ENCODE measurements around the gene PANK4. TPM values are rescaled to one million over a fixed set of nuclear protein-coding genes. Genes with fewer than 3 reads are reported as not detected.

The PANK4 gene
- total and polyA plus RNA-seq, 9 of the 15 experiments (the other 6 are each of a cell fraction or from before 2014, with no cell fraction given) = 0.93 to 55.6 (median 31.5) TPM

DNA sequence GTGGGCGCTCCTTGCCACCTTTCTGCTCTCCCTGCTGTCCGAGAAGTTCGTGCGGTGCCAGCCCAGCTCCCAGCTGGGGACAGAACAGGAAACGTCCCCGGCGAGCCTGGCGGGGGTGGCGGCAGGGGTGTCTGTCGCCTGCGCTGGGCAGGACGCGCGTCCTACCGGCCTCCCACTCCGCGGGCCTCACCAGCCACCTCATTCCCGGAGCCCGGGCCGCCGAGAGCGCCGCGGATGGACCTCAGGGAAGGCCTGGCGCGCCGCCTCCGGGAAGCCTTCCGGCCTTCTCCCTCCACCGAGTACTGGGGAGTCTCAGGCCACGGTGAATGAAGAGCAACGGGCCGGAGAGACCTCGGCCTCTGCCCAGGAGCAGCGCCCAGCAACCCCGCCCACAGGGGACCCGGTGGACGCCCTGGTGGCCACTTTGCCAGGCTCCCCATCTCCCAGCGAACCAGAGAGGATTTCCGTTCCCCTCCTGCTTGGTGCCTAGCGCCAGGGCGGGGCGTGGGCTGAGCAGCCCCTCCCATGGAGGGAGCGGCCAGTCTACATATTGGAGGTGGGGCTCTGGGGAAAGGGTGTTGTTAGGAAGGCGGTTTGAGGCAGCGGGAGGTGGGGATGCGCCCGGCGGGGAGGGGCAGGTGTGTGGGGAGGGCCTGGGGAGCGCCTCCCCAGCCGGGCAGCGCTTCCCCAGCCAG lies 20.3 kb upstream of the PANK4 start (continued):
- peak; percentile 91 to 93 for TF ChIP-seq MAZ (CRISPR knock-in tag; conservative IDR thresholded peaks at IDR 0.05 in 1 of 2, IDR thresholded peaks at IDR 0.05 in 1 of 2)
- TF ChIP-seq POLR2A (conservative IDR thresholded peaks at IDR 0.05) = 0 out of 2 replicates have a peak, but pooled peaks have one; percentile 66
- no peak for TF ChIP-seq SIX5 (IDR thresholded peaks at IDR 0.05; ENCODE audit: borderline replicate concordance in 1 of 2, insufficient read depth in 1 of 2, low read depth in 1 of 2, low read length in 2 of 2)
- no peak for TF ChIP-seq ZFP1 (CRISPR knock-in tag; IDR thresholded peaks at IDR 0.05)
- no peak for TF ChIP-seq SRSF3 (IDR thresholded peaks at IDR 0.05; ENCODE audit: insufficient read depth, low read length)
- TF ChIP-seq, protein P1, sequence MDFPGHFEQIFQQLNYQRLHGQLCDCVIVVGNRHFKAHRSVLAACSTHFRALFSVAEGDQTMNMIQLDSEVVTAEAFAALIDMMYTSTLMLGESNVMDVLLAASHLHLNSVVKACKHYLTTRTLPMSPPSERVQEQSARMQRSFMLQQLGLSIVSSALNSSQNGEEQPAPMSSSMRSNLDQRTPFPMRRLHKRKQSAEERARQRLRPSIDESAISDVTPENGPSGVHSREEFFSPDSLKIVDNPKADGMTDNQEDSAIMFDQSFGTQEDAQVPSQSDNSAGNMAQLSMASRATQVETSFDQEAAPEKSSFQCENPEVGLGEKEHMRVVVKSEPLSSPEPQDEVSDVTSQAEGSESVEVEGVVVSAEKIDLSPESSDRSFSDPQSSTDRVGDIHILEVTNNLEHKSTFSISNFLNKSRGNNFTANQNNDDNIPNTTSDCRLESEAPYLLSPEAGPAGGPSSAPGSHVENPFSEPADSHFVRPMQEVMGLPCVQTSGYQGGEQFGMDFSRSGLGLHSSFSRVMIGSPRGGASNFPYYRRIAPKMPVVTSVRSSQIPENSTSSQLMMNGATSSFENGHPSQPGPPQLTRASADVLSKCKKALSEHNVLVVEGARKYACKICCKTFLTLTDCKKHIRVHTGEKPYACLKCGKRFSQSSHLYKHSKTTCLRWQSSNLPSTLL (IDR thresholded peaks at IDR 0.05) = no peak
- TF ChIP-seq HNRNPL (IDR thresholded peaks at IDR 0.05; ENCODE audit: low read depth, low read length) = peak; percentile 89
- no peak for TF ChIP-seq TEAD1 (CRISPR knock-in tag; IDR thresholded peaks at IDR 0.05)
- TF ChIP-seq PTRF (tag; IDR thresholded peaks at IDR 0.05) = no peak
- no peak for TF ChIP-seq ZNF23 (CRISPR knock-in tag; IDR thresholded peaks at IDR 0.05)
- TF ChIP-seq SRSF9 (IDR thresholded peaks at IDR 0.05; ENCODE audit: borderline replicate concordance, low read depth, low read length) = no peak
- TF ChIP-seq ZBED1 (IDR thresholded peaks at IDR 0.05) = no peak; the same call in 1 of the 2 replicates
- no peak for TF ChIP-seq ZNF696 (CRISPR knock-in tag; conservative IDR thresholded peaks at IDR 0.05)
- TF ChIP-seq MEF2D (tag; conservative IDR thresholded peaks at IDR 0.05; ENCODE audit: low read depth) = no peak
- TF ChIP-seq, protein P2, sequence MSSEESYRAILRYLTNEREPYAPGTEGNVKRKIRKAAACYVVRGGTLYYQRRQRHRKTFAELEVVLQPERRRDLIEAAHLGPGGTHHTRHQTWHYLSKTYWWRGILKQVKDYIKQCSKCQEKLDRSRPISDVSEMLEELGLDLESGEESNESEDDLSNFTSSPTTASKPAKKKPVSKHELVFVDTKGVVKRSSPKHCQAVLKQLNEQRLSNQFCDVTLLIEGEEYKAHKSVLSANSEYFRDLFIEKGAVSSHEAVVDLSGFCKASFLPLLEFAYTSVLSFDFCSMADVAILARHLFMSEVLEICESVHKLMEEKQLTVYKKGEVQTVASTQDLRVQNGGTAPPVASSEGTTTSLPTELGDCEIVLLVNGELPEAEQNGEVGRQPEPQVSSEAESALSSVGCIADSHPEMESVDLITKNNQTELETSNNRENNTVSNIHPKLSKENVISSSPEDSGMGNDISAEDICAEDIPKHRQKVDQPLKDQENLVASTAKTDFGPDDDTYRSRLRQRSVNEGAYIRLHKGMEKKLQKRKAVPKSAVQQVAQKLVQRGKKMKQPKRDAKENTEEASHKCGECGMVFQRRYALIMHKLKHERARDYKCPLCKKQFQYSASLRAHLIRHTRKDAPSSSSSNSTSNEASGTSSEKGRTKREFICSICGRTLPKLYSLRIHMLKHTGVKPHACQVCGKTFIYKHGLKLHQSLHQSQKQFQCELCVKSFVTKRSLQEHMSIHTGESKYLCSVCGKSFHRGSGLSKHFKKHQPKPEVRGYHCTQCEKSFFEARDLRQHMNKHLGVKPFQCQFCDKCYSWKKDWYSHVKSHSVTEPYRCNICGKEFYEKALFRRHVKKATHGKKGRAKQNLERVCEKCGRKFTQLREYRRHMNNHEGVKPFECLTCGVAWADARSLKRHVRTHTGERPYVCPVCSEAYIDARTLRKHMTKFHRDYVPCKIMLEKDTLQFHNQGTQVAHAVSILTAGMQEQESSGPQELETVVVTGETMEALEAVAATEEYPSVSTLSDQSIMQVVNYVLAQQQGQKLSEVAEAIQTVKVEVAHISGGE (CRISPR knock-in tag; IDR thresholded peaks at IDR 0.05) = 0 out of 6 replicates have a peak, but pooled peaks of 1 of the 3 experiments have one; percentile 33
- TF ChIP-seq, protein P3, sequence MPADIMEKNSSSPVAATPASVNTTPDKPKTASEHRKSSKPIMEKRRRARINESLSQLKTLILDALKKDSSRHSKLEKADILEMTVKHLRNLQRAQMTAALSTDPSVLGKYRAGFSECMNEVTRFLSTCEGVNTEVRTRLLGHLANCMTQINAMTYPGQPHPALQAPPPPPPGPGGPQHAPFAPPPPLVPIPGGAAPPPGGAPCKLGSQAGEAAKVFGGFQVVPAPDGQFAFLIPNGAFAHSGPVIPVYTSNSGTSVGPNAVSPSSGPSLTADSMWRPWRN (IDR thresholded peaks at IDR 0.05; ENCODE audit: low read depth) = no peak
- TF ChIP-seq CBX3 (IDR thresholded peaks at IDR 0.05; ENCODE audit: borderline replicate concordance in 1 of 2, low read length in 2 of 2) = no peak
- TF ChIP-seq ZNF282 (CRISPR knock-in tag; IDR thresholded peaks at IDR 0.05) = peak; percentile 65; the same call in 1 of the 2 replicates
- no peak for TF ChIP-seq ZNF79 (CRISPR knock-in tag; IDR thresholded peaks at IDR 0.05; ENCODE audit: low read depth)
- TF ChIP-seq POLR3A (IDR thresholded peaks at IDR 0.05; ENCODE audit: borderline replicate concordance, extremely low read depth, insufficient read depth, insufficient read length) = no peak
